Esophagus muscularis mucosa (tissue), 3 donors: ENCODE data around the gene N4BP2L2.

Source experiments
- CTCF ChIP-seq, 3 experiments: fragments of 200-600 bp in 2 of 3; fragments of 450-650 bp in 1 of 3; sonication (generic) in 2 of 3; IDR thresholded peaks; one replicate each; pipeline ENCODE4 v1.5.1; 2017 to 2019; ENCODE audit warnings: antibody characterized with exemption in 3 of 3, mild to moderate bottlenecking in 2 of 3, moderate library complexity in 1 of 3
- EP300 ChIP-seq: sonication (generic); formaldehyde crosslinking; IDR thresholded peaks from one replicate; pipeline ENCODE4 v1.6.1; 2017; ENCODE audit warnings: antibody characterized with exemption

GRCh38 chr13:32553720-32554119 is 15.1 kb upstream of the N4BP2L2 start:
- TF ChIP-seq EP300: no peak
- no peak for TF ChIP-seq CTCF (IDR thresholded peaks at IDR 0.05)
